ENCODE measurements around the gene SPATA2L.

SPATA2L gene

DNA sequence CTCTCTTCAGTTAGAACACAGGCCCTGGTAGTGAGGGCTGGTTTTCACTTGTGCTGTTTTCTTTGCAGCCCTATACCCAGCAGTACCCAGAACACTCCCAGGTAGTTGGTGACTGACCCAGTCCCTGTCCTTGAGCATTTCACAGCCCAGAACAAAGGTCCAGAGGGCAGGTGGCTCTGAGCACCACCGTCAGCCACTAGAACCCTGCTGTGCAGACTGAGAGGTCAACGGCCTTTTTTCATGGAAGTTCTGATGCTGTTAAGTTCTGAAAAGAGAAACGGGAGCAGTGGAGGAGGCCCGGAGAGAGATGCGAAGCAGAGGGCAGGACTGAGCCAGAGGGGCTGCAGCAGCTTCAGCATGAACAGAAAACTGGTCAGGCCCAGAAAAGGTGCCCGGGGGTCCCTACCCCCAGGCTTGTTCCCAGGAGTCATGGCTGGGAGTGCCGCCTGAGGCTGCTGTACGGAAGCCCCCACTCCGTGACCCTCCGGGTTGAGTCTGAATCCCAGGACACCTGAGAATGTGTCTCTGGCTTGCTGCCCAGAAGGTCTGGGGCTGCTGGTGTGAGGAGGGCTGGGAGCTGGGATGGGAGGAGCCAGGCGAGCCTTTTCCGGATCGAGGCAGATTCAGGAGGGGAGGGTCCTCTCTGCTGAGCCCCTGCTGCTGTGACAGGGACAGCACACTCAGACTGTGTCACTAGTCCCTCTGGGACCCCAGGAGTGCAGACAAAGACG, 28.5 kb upstream of the SPATA2L start:
- TF ChIP-seq, protein P1, sequence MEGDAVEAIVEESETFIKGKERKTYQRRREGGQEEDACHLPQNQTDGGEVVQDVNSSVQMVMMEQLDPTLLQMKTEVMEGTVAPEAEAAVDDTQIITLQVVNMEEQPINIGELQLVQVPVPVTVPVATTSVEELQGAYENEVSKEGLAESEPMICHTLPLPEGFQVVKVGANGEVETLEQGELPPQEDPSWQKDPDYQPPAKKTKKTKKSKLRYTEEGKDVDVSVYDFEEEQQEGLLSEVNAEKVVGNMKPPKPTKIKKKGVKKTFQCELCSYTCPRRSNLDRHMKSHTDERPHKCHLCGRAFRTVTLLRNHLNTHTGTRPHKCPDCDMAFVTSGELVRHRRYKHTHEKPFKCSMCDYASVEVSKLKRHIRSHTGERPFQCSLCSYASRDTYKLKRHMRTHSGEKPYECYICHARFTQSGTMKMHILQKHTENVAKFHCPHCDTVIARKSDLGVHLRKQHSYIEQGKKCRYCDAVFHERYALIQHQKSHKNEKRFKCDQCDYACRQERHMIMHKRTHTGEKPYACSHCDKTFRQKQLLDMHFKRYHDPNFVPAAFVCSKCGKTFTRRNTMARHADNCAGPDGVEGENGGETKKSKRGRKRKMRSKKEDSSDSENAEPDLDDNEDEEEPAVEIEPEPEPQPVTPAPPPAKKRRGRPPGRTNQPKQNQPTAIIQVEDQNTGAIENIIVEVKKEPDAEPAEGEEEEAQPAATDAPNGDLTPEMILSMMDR (IDR thresholded peaks at IDR 0.05; ENCODE audit: low read depth, low read length, missing control alignments), result no peak
- H3K4me3 ChIP-seq (ENCODE audit: low read depth, low read length), result no peak overlapping the region
- no peak for DNase-seq (ENCODE audit: low read depth)

DNA sequence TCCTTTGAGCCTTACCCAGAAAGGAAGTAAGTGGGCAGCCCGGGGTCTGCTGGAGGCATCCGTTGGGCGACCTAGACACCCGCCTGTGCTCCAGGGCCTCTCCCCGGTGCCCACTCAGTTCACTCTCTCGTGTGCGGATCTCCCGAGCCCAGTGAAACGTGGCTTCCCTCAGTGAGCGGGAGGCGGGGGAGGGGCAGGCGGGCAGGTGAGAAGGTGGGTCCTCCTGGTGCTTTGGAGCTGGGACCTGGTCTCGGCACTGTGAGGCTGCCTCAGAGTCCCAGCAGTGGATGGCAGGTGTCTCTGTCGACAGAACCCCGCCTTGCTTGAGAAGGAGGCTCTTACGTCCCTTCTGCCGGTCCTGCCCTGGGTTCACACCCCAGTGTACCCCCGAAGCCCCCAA, 27.8 kb upstream of the SPATA2L start:
- TF ChIP-seq, protein P1 (IDR thresholded peaks at IDR 0.05; ENCODE audit: low read depth, low read length, missing control alignments), result no peak
- no peak for DNase-seq (ENCODE audit: low read depth)
- no peak overlapping the region for H3K4me3 ChIP-seq (ENCODE audit: low read depth, low read length)

DNA sequence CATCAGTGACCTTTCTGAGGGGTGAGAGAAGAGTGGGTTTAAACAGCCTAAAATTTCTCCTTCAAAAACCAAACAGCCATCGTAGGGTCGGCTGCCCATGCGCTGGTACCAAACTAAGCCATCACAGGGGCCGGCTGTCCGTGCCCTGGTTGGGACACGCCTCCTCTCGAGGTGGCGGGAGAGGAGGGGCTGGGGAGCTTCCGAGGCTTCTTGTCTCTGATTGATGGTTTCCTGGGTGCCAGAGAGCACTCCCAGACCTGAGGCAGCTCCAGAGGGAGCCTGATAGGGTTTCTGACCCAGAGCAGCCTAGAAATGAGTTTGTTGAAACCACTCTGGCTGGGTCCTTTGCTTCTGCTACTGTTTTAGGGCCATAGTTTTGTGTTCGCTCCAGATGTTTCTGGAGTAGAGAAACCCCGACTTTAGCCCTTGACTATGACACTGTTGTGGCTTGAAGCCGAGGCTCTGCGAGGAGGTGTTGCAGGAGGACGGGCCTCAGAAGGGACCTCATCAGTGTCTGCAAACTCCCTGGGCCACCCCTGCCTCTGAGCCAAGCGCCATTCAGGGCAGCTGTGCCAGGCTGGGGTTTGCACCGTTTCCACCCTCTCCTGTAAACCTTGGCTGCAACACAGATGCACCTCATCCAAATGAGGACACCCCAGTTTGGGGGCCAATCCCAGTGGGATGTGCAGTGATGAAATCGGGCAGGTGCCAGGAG, 26.1 kb upstream of the SPATA2L start:
- no peak overlapping the region for H3K4me3 ChIP-seq (ENCODE audit: low read depth, low read length)
- TF ChIP-seq, protein P1 (IDR thresholded peaks at IDR 0.05; ENCODE audit: low read depth, low read length, missing control alignments), result no peak
- DNase-seq (ENCODE audit: low read depth), result no peak

DNA sequence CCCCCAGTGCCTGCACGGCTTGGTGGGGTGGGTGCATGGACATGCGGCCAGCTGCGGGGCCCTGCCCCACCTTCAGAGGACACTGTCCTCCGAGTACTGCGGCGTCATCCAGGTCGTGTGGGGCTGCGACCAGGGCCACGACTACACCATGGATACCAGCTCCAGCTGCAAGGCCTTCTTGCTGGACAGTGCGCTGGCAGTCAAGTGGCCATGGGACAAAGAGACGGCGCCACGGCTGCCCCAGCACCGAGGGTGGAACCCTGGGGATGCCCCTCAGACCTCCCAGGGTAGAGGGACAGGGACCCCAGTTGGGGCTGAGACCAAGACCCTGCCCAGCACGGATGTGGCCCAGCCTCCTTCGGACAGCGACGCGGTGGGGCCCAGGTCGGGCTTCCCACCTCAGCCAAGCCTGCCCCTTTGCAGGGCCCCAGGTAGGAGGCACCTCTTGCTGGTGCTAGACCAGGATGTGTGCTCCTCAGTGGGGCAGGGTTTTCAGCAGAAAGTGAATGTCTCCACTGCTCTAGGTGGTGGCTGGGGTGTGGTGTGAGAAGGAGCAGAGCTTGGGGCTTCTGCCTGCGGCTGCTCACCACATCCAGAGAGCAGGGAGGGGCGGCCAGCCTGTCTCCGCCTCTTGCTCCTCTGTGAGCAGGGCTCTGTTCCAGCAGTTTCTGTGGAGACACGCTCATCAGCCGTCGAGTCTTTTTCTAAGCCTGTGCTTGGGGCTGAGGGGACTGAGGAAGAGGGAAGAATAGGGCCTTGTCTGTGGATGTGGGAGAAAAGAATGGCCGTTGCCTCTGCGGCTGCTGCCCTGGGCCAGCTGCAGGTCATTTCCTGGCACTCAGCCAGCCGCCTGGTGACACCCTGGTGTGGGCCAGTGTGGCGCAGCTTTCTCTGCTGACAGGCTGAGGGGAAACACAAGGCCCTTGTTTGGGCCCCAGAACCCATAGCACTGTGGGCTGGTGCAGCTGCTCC, 22.1 kb upstream of the SPATA2L start:
- DNase-seq (ENCODE audit: low read depth), result no peak
- peak overlapping the region; percentile 55 for H3K4me3 ChIP-seq (ENCODE audit: low read depth, low read length)
- TF ChIP-seq, protein P1 (IDR thresholded peaks at IDR 0.05; ENCODE audit: low read depth, low read length, missing control alignments), result no peak

DNA sequence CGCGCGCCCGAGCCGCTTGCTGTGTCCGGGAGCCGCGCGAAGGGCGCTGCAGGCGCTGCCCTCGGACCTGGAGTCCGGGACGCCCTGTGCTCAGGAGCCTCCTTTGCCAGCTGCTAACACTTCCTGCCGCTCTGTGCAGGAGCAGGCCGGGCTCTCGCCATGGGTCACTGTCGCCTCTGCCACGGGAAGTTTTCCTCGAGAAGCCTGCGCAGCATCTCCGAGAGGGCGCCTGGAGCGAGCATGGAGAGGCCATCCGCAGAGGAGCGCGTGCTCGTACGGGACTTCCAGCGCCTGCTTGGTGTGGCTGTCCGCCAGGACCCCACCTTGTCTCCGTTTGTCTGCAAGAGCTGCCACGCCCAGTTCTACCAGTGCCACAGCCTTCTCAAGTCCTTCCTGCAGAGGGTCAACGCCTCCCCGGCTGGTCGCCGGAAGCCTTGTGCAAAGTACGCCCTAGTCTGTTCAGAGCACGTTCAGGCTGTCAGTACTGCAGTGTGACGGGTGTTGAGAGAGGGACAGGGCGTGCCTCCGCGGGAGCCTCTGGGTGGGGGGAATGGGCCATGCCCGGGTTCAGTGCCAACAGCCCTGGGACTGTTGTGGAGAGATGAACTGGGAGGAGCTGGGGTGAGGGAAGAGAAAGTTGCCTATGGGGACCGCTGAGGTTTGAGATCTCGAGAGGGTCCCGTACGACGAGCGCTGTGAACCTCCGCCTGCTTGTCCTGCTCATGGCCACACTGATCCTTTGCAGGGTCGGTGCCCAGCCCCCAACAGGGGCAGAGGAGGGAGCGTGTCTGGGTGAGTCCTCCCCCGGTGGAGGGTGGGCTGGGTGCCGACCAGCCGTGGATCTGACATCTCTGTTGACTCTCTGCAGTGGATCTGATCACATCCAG, 21.1 kb upstream of the SPATA2L start:
- H3K4me3 ChIP-seq (ENCODE audit: low read depth, low read length), result peak overlapping the region; percentile 55
- DNase-seq (ENCODE audit: low read depth), result peak; percentile 77
- TF ChIP-seq, protein P1 (IDR thresholded peaks at IDR 0.05; ENCODE audit: low read depth, low read length, missing control alignments), result no peak
